Body of pancreas (tissue), 4 donors: ENCODE measurements around the gene CAMTA1.

ENCODE experiments used
- CTCF ChIP-seq, 7 experiments: fragments of 450-650 bp in 4 of 7; fragments of 200-600 bp in 3 of 7; sonication (generic) in 3 of 7; IDR thresholded peaks; one replicate each; pipeline ENCODE4 v1.5.1; 2016 to 2019; ENCODE audit warnings: antibody characterized with exemption in 7 of 7
- POLR2A ChIP-seq, 3 donors: fragments of 450-650 bp; IDR thresholded peaks; one replicate each; pipeline ENCODE4 v1.6.1; 2016; ENCODE audit warnings: antibody characterized with exemption in 3 of 3, mild to moderate bottlenecking in 2 of 3

- TF ChIP-seq CTCF (IDR thresholded peaks at IDR 0.05), result no peak
- no peak for TF ChIP-seq POLR2A (IDR thresholded peaks at IDR 0.05)
These were observed 10.8 kb downstream of the CAMTA1 start for GRCh38 chr1:6796095-6796494.
